Measurements from ENCODE around the gene FBXO10. TPM values are rescaled to one million over a fixed set of nuclear protein-coding genes. Genes with fewer than 3 reads are reported as not detected.

Gene FBXO10
- total and polyA plus RNA-seq, 10 of the 15 experiments (the other 5 are each of a cell fraction or from before 2014, with no cell fraction given), result 1.6 to 17.2 (median 9.6) TPM

DNA sequence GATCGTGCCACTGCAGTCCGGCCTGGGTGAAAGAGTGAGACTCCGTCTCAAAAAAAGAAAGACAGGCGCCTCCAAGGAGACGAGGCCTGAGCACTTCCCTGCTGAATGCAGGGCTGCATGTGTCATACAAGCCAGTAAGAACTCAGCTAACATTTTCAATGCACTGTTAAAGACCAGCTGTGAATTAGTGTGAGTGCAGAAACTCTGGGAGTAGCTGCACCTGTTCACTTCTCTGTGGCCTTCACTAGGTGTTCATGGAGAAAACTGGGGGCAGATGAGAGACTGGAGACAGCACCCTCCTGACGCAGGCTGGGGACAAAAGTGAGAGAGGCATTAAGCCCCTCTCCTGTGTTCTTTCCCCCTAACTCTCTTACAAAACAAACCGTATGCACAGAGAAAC, 41.8 kb downstream of the FBXO10 start:
- no peaks in the 10 kb centered on the region for H4K20me1 ChIP-seq (ENCODE audit: control insufficient read depth, insufficient read depth)
- no peak overlapping the region for H3K4me3 ChIP-seq
- H3K9me3 ChIP-seq (replicated peaks; ENCODE audit: control insufficient read depth, insufficient read depth, low read length), result no peaks in the 10 kb centered on the region
- FAIRE-seq, result no peak
- no peaks in the 10 kb centered on the region for H3K79me2 ChIP-seq (ENCODE audit: control insufficient read depth, insufficient read depth, low read length)
- CTCF ChIA-PET, result interaction anchor here (0.6 kb wide), 1 partner anchor 21 kb away, joined by 3 read pairs; no protein-coding TSS in a partner anchor
- H3K9ac ChIP-seq (ENCODE audit: control insufficient read depth, insufficient read depth, low read length), result no peak overlapping the region
- DNase-seq (ENCODE audit: low read depth, low spot score), result no peak
- H3K4me1 ChIP-seq (ENCODE audit: control insufficient read depth, insufficient read depth, low read length), result peaks cover 15% of the 10 kb centered on the region
- H3K4me2 ChIP-seq (ENCODE audit: control insufficient read depth, insufficient read depth), result no peak overlapping the region
- BruUV-seq (replicated peaks), result no TSS peak
- no peak overlapping the region for H2AFZ ChIP-seq (ENCODE audit: control insufficient read depth, low read depth, low read length)
- SMC1A ChIA-PET (ENCODE audit: uncharacterized antibody, unreplicated experiment), result interaction anchor here (1.5 kb wide), 1 partner anchor 25 kb away, joined by 4 read pairs; no protein-coding TSS in a partner anchor
- no peak for ATAC-seq
- POLR2A ChIA-PET, result no interaction called here
- 99% methylated on average over 7 of the region's 7 CpGs for WGBS (ENCODE audit: insufficient coverage, insufficient replicate concordance, low lambda C conversion rate, missing lambda C conversion rate)
- RAD21 ChIA-PET (ENCODE audit: unreplicated experiment), result no interaction called here
- H3K27ac ChIP-seq (ENCODE audit: control insufficient read depth, insufficient read depth), result no peak overlapping the region
- H3K36me3 ChIP-seq (ENCODE audit: control insufficient read depth in 2 of 2, insufficient read depth in 2 of 2, low read length in 1 of 2), result peaks cover 0 to 3% of the 10 kb centered on the region in 2 experiments; a peak in 3 of 4 replicates
- H3K27me3 ChIP-seq (replicated peaks in 1 of 2; ENCODE audit: control insufficient read depth in 2 of 2, insufficient read depth in 2 of 2, low read length in 1 of 2), result no peaks in the 10 kb centered on the region
- intact Hi-C loops (cut with micrococcal nuclease; ENCODE audit: unreplicated experiment), result loop anchor here (5.0 kb wide), 2 partner anchors 33 to 58 kb away; partner anchors contain the start of gene TOMM5
- in situ Hi-C loops (cut with MboI), result no loop called here
- no peak for TF ChIP-seq ZNF384 (IDR thresholded peaks at IDR 0.05; ENCODE audit: borderline replicate concordance, low read depth, low read length)
- no peak for TF ChIP-seq RB1 (IDR thresholded peaks at IDR 0.05; ENCODE audit: borderline replicate concordance)
- TF ChIP-seq, protein P1, sequence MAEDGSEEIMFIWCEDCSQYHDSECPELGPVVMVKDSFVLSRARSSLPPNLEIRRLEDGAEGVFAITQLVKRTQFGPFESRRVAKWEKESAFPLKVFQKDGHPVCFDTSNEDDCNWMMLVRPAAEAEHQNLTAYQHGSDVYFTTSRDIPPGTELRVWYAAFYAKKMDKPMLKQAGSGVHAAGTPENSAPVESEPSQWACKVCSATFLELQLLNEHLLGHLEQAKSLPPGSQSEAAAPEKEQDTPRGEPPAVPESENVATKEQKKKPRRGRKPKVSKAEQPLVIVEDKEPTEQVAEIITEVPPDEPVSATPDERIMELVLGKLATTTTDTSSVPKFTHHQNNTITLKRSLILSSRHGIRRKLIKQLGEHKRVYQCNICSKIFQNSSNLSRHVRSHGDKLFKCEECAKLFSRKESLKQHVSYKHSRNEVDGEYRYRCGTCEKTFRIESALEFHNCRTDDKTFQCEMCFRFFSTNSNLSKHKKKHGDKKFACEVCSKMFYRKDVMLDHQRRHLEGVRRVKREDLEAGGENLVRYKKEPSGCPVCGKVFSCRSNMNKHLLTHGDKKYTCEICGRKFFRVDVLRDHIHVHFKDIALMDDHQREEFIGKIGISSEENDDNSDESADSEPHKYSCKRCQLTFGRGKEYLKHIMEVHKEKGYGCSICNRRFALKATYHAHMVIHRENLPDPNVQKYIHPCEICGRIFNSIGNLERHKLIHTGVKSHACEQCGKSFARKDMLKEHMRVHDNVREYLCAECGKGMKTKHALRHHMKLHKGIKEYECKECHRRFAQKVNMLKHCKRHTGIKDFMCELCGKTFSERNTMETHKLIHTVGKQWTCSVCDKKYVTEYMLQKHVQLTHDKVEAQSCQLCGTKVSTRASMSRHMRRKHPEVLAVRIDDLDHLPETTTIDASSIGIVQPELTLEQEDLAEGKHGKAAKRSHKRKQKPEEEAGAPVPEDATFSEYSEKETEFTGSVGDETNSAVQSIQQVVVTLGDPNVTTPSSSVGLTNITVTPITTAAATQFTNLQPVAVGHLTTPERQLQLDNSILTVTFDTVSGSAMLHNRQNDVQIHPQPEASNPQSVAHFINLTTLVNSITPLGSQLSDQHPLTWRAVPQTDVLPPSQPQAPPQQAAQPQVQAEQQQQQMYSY (CRISPR knock-in tag; IDR thresholded peaks at IDR 0.05), result no peak
- no peak for TF ChIP-seq IKZF2 (IDR thresholded peaks at IDR 0.05)
- TF ChIP-seq ZNF207 (IDR thresholded peaks at IDR 0.05; ENCODE audit: borderline replicate concordance), result no peak
- TF ChIP-seq, protein P2, sequence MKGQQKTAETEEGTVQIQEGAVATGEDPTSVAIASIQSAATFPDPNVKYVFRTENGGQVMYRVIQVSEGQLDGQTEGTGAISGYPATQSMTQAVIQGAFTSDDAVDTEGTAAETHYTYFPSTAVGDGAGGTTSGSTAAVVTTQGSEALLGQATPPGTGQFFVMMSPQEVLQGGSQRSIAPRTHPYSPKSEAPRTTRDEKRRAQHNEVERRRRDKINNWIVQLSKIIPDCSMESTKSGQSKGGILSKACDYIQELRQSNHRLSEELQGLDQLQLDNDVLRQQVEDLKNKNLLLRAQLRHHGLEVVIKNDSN (IDR thresholded peaks at IDR 0.05; ENCODE audit: borderline replicate concordance, extremely low read length, insufficient read depth, low read depth, low read length), result no peak
- no peak for TF ChIP-seq GATAD2B (conservative IDR thresholded peaks at IDR 0.05; ENCODE audit: low read depth)
- no peak for TF ChIP-seq SIN3A (IDR thresholded peaks at IDR 0.05; ENCODE audit: low read depth, low read length)
- no peak for TF ChIP-seq BRCA1 (IDR thresholded peaks at IDR 0.05; ENCODE audit: low read depth, low read length)
- TF ChIP-seq SMC3 (IDR thresholded peaks at IDR 0.05; ENCODE audit: borderline replicate concordance, low read length), result no peak
- no peak for TF ChIP-seq ZNF622 (IDR thresholded peaks at IDR 0.05)
- TF ChIP-seq, protein P3, sequence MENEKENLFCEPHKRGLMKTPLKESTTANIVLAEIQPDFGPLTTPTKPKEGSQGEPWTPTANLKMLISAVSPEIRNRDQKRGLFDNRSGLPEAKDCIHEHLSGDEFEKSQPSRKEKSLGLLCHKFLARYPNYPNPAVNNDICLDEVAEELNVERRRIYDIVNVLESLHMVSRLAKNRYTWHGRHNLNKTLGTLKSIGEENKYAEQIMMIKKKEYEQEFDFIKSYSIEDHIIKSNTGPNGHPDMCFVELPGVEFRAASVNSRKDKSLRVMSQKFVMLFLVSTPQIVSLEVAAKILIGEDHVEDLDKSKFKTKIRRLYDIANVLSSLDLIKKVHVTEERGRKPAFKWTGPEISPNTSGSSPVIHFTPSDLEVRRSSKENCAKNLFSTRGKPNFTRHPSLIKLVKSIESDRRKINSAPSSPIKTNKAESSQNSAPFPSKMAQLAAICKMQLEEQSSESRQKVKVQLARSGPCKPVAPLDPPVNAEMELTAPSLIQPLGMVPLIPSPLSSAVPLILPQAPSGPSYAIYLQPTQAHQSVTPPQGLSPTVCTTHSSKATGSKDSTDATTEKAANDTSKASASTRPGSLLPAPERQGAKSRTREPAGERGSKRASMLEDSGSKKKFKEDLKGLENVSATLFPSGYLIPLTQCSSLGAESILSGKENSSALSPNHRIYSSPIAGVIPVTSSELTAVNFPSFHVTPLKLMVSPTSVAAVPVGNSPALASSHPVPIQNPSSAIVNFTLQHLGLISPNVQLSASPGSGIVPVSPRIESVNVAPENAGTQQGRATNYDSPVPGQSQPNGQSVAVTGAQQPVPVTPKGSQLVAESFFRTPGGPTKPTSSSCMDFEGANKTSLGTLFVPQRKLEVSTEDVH (IDR thresholded peaks at IDR 0.05; ENCODE audit: low read depth, partially characterized antibody), result no peak
- TF ChIP-seq, protein P4, sequence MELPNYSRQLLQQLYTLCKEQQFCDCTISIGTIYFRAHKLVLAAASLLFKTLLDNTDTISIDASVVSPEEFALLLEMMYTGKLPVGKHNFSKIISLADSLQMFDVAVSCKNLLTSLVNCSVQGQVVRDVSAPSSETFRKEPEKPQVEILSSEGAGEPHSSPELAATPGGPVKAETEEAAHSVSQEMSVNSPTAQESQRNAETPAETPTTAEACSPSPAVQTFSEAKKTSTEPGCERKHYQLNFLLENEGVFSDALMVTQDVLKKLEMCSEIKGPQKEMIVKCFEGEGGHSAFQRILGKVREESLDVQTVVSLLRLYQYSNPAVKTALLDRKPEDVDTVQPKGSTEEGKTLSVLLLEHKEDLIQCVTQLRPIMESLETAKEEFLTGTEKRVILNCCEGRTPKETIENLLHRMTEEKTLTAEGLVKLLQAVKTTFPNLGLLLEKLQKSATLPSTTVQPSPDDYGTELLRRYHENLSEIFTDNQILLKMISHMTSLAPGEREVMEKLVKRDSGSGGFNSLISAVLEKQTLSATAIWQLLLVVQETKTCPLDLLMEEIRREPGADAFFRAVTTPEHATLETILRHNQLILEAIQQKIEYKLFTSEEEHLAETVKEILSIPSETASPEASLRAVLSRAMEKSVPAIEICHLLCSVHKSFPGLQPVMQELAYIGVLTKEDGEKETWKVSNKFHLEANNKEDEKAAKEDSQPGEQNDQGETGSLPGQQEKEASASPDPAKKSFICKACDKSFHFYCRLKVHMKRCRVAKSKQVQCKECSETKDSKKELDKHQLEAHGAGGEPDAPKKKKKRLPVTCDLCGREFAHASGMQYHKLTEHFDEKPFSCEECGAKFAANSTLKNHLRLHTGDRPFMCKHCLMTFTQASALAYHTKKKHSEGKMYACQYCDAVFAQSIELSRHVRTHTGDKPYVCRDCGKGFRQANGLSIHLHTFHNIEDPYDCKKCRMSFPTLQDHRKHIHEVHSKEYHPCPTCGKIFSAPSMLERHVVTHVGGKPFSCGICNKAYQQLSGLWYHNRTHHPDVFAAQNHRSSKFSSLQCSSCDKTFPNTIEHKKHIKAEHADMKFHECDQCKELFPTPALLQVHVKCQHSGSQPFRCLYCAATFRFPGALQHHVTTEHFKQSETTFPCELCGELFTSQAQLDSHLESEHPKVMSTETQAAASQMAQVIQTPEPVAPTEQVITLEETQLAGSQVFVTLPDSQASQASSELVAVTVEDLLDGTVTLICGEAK (IDR thresholded peaks at IDR 0.05; ENCODE audit: borderline replicate concordance), result no peak
